ENCODE data around the gene ASB3.

The ASB3 gene

GRCh38 chr2:53641290-53641689 is 145.5 kb downstream of the ASB3 start:
- DNase-seq (ENCODE audit: low spot score) = no peak

- DNase-seq (ENCODE audit: low spot score) = no peak
Observed at GRCh38 chr2:53640466-53640865, 146.3 kb downstream of the ASB3 start.

- DNase-seq (ENCODE audit: low spot score) = no peak
Observed at GRCh38 chr2:53636596-53636995, 150.2 kb downstream of the ASB3 start.

- no peak for DNase-seq (ENCODE audit: low spot score)
Observed at GRCh38 chr2:53636109-53636508, 150.6 kb downstream of the ASB3 start.

- DNase-seq (ENCODE audit: low spot score) = no peak
Observed at GRCh38 chr2:53635694-53636093, 151.1 kb downstream of the ASB3 start.

GRCh38 chr2:53633441-53633840 is 153.3 kb downstream of the ASB3 start:
- DNase-seq (ENCODE audit: low spot score) = no peak

- DNase-seq (ENCODE audit: low spot score) = no peak
Observed at GRCh38 chr2:53632714-53633113, 154.0 kb downstream of the ASB3 start.

- DNase-seq (ENCODE audit: low spot score) = no peak
Observed at GRCh38 chr2:53632126-53632460, 154.7 kb downstream of the ASB3 start.

- DNase-seq (ENCODE audit: low spot score) = no peak
Observed at GRCh38 chr2:53631313-53632125, 155.2 kb downstream of the ASB3 start.

GRCh38 chr2:53630026-53630606 is 156.6 kb downstream of the ASB3 start:
- DNase-seq (ENCODE audit: low spot score) = no peak

- DNase-seq (ENCODE audit: low spot score) = no peak
Observed at GRCh38 chr2:53629501-53629900, 157.3 kb downstream of the ASB3 start.

- DNase-seq (ENCODE audit: low spot score) = no peak
Observed at GRCh38 chr2:53629001-53629400, 157.8 kb downstream of the ASB3 start.

GRCh38 chr2:53622141-53622540 is 164.6 kb downstream of the ASB3 start:
- no peak for DNase-seq (ENCODE audit: low spot score)

GRCh38 chr2:53620981-53621380 is 165.8 kb downstream of the ASB3 start:
- no peak for DNase-seq (ENCODE audit: low spot score)

All from hematopoietic multipotent progenitor cell treated with erythropoietin and hydrocortisone succinate and interleukin-3 and kit ligand, for 15 days (in vitro differentiated cells).